GM23248 (cell line): Measurements from ENCODE around the gene TNFRSF12A.

Experiments
- EZH2 ChIP-seq: fragments of 200-600 bp; sonication (generic); IDR thresholded peaks from 2 replicates; pipeline ENCODE4 v1.6.1; 2018; ENCODE audit warnings: antibody characterized with exemption, mild to moderate bottlenecking; ENCODE audit not compliant: insufficient read depth, poor library complexity, severe bottlenecking
- EZH2phosphoT487 ChIP-seq: fragments of 200-600 bp; sonication (generic); IDR thresholded peaks from 2 replicates; pipeline ENCODE4 v1.6.1; 2018; ENCODE audit warnings: antibody characterized with exemption, moderate library complexity, mild to moderate bottlenecking, low read depth; ENCODE audit not compliant: insufficient read depth

DNA sequence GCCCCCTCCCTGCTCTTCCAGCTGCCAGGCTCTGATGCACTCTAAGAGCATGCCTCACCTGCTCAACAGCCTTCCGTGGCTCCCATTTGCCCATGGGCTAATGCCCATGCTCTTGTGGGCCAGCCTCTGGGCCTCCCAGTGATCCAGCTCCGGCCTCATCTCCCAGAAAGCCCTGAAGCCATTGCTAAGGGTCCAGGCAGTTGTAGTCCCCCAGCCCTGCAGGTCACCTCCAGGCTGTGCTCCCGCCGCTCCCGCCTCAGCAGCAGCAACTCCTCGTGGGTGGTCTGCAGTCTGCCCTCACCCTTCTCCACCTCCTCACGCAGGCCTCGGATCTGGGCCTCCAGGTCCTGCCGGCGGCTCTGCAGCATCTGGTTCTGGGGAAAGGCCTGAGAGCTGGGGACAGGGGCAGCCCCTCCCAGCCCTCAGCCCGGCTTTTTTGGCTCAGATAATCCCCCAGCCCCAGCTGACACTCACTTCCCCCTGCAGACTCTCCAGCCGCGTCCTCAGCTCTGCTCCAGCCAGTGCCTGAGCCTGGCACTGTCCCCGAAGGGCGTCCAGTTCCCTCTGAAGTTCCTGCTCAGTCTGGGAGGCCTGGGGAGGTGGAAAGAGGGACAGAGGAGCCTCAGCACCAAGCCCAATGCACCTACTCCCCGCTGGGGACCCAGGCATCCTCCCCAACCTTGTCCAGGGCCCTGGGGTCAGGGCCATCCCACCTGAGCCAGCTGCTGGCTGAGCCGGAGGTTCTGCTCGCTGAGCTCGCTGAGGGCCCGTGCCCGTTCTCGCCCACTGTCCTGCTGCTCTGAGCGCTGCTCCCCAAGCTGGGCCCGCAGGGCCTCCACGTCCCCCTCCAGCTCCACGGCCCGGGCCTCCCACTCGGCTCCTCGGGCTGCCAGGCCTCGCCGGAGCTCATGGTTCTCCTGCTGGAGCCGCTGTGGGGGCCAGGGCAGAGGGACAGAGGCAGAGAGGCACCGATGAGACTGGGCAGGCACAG, 10.3 kb downstream of the TNFRSF12A start:
- TF ChIP-seq EZH2: no peak
- no peak for TF ChIP-seq EZH2phosphoT487
